Neural cell (in vitro differentiated cells): ENCODE measurements around the gene PNPLA2. TPM values are rescaled to one million over a fixed set of nuclear protein-coding genes. Genes with fewer than 3 reads are reported as not detected.

Source experiments
- H2AFZ ChIP-seq: fragments of 200-600, 300-800 bp; sonication (generic), shearing (Covaris generic); 2 replicates; pipeline ENCODE4 v1.6.0; 2014; ENCODE audit warnings: low read depth, mild to moderate bottlenecking, antibody characterized with exemption, low read length, moderate library complexity
- H3F3A ChIP-seq: fragments of 200-600 bp; shearing (Covaris generic); 2 replicates; pipeline ENCODE4 v1.6.1; 2016; ENCODE audit warnings: mild to moderate bottlenecking, moderate library complexity, mixed read lengths, antibody characterized with exemption, low read length; ENCODE audit not compliant: insufficient read depth, poor library complexity, severe bottlenecking
- H3K27ac ChIP-seq: fragments of 200-600, 300-800 bp; sonication (generic), shearing (Covaris generic); 2 replicates; pipeline ENCODE4 v1.5.1; 2014; ENCODE audit warnings: mild to moderate bottlenecking, low read length, moderate library complexity
- H3K27me3 ChIP-seq: fragments of 300-800, 200-600 bp; sonication (generic), shearing (Covaris generic); 2 replicates; pipeline ENCODE4 v1.6.0; 2014; ENCODE audit warnings: mild to moderate bottlenecking, low read depth, low read length, moderate library complexity; ENCODE audit not compliant: insufficient read depth
- H3K36me3 ChIP-seq: fragments of 300-800, 200-600 bp; sonication (generic), shearing (Covaris generic); 2 replicates; pipeline ENCODE4 v1.5.1; 2014; ENCODE audit warnings: mild to moderate bottlenecking, antibody characterized with exemption, low read length, moderate library complexity; ENCODE audit not compliant: insufficient read depth
- H3K4me2 ChIP-seq: fragments of 300-800, 200-600 bp; sonication (generic), shearing (Covaris generic); 2 replicates; pipeline ENCODE4 v1.6.0; 2014; ENCODE audit warnings: mild to moderate bottlenecking, low read length
- H3K4me3 ChIP-seq: fragments of 300-800, 200-600 bp; sonication (generic), shearing (Covaris generic); 2 replicates; pipeline ENCODE4 v1.5.1; 2014; ENCODE audit warnings: mild to moderate bottlenecking, low read length, moderate library complexity
- H3K79me2 ChIP-seq: fragments of 200-600 bp; shearing (Covaris generic); replicated peaks from 2 replicates; pipeline ENCODE4 v1.6.0; 2014; ENCODE audit warnings: mild to moderate bottlenecking, low read length, moderate library complexity; ENCODE audit not compliant: insufficient read depth
- H3K9ac ChIP-seq: fragments of 300-800, 200-600 bp; sonication (generic), shearing (Covaris generic); 2 replicates; pipeline ENCODE4 v1.6.1; 2016; ENCODE audit warnings: mild to moderate bottlenecking, low read length, mixed read lengths
- H3K9me2 ChIP-seq: fragments of 200-600 bp; shearing (Covaris generic); 2 replicates; pipeline ENCODE4 v1.6.1; 2016; ENCODE audit warnings: mild to moderate bottlenecking, low read length, mixed read lengths; ENCODE audit not compliant: insufficient read depth
- H3K9me3 ChIP-seq: fragments of 200-600, 300-800 bp; sonication (generic), shearing (Covaris generic); 2 replicates; pipeline ENCODE4 v1.6.1; 2016; ENCODE audit warnings: mild to moderate bottlenecking, mixed run types, low read length, moderate library complexity, mixed read lengths
- H4K20me1 ChIP-seq: fragments of 200-600 bp; shearing (Covaris generic); 2 replicates; pipeline ENCODE4 v1.6.1; 2016; ENCODE audit warnings: mild to moderate bottlenecking, mixed run types; ENCODE audit not compliant: insufficient read depth
- EP300 ChIP-seq: fragments of 450-650 bp; conservative IDR thresholded peaks from 2 replicates; pipeline ENCODE4 v1.6.1; 2014; ENCODE audit warnings: antibody characterized with exemption, mild to moderate bottlenecking, moderate library complexity; ENCODE audit not compliant: poor library complexity, severe bottlenecking
- EZH2 ChIP-seq: fragments of 200-600, 300-800 bp; shearing (Covaris generic), sonication (generic); IDR thresholded peaks from 2 replicates; pipeline ENCODE4 v1.6.1; 2014; ENCODE audit warnings: antibody characterized with exemption, low read length, borderline replicate concordance, mild to moderate bottlenecking; ENCODE audit not compliant: insufficient read depth, poor library complexity, severe bottlenecking
- MXI1 ChIP-seq: fragments of 450-650 bp; conservative IDR thresholded peaks from 2 replicates; pipeline ENCODE4 v1.6.1; 2014; ENCODE audit warnings: antibody characterized with exemption, mild to moderate bottlenecking; ENCODE audit not compliant: poor library complexity, severe bottlenecking
- POLR2AphosphoS5 ChIP-seq: IDR thresholded peaks from 2 replicates; pipeline ENCODE4 v1.6.1; 2012
- RAD21 ChIP-seq: fragments of 450-650 bp; conservative IDR thresholded peaks from 2 replicates; pipeline ENCODE4 v1.6.1; 2014; ENCODE audit warnings: antibody characterized with exemption, mild to moderate bottlenecking, moderate library complexity
- SMC3 ChIP-seq: fragments of 450-650 bp; conservative IDR thresholded peaks from 2 replicates; pipeline ENCODE4 v1.6.1; 2014; ENCODE audit warnings: antibody characterized with exemption, mild to moderate bottlenecking, moderate library complexity; ENCODE audit not compliant: poor library complexity
- TAF1 ChIP-seq: IDR thresholded peaks from 2 replicates; pipeline ENCODE4 v1.6.1; 2012; ENCODE audit warnings: low read depth
- polyA plus RNA-seq: library from polyadenylated mRNA; depleted of rRNA; stranded (reverse); fragments of >200 nt; gene quantifications from 2 replicates; pipeline ENCODE4 v1.2.3, GENCODE V29; 2014
- TF ChIP-seq, protein P1 (sequence below): IDR thresholded peaks from 2 replicates; pipeline ENCODE4 v1.6.1; 2012; ENCODE audit warnings: borderline replicate concordance
- TF ChIP-seq, protein P2 (sequence below): fragments of 450-650 bp; IDR thresholded peaks from 2 replicates; pipeline ENCODE4 v1.5.1; 2014; ENCODE audit warnings: antibody characterized with exemption, mild to moderate bottlenecking, moderate library complexity; ENCODE audit not compliant: poor library complexity, severe bottlenecking

PNPLA2 gene
- polyA plus RNA-seq, 1 donor from 2014 or later, result 7.8 TPM

DNA sequence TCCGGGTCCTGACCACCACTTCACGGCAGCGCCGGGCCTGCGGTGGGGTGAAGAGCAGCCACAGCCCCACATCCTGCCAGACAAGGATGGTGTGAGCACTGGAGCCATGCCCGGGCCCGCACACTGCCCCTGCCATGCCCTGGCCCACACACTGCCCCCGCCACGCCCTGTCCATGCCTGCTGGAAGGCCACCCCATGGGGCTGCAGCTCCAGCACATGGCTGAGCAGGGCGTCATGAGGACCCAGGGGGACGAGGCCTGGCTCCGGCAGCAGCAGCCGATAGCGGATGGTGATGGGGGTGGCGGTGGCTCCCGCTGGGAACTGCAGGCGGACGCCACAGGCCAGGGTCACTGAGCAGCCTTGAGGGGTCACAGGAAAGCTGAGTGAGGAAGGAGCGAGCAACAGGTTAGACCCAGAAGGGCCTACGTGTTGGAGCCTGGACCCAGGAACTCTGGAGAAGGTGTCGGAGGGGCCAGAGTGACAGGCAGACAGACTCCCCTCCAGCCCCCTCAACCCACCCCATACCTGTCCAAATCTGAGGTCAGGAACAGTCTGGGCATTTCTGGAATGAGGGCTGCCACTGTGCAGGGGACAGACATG lies 16.6 kb upstream of the PNPLA2 start:
- TF ChIP-seq EZH2 (no peak), MXI1 (no peak), EP300 (no peak), RAD21 (no peak), POLR2AphosphoS5 (no peak), SMC3 (no peak), TAF1 (no peak)
- TF ChIP-seq, protein P1, sequence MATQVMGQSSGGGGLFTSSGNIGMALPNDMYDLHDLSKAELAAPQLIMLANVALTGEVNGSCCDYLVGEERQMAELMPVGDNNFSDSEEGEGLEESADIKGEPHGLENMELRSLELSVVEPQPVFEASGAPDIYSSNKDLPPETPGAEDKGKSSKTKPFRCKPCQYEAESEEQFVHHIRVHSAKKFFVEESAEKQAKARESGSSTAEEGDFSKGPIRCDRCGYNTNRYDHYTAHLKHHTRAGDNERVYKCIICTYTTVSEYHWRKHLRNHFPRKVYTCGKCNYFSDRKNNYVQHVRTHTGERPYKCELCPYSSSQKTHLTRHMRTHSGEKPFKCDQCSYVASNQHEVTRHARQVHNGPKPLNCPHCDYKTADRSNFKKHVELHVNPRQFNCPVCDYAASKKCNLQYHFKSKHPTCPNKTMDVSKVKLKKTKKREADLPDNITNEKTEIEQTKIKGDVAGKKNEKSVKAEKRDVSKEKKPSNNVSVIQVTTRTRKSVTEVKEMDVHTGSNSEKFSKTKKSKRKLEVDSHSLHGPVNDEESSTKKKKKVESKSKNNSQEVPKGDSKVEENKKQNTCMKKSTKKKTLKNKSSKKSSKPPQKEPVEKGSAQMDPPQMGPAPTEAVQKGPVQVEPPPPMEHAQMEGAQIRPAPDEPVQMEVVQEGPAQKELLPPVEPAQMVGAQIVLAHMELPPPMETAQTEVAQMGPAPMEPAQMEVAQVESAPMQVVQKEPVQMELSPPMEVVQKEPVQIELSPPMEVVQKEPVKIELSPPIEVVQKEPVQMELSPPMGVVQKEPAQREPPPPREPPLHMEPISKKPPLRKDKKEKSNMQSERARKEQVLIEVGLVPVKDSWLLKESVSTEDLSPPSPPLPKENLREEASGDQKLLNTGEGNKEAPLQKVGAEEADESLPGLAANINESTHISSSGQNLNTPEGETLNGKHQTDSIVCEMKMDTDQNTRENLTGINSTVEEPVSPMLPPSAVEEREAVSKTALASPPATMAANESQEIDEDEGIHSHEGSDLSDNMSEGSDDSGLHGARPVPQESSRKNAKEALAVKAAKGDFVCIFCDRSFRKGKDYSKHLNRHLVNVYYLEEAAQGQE, result no peak
- TF ChIP-seq, protein P2, sequence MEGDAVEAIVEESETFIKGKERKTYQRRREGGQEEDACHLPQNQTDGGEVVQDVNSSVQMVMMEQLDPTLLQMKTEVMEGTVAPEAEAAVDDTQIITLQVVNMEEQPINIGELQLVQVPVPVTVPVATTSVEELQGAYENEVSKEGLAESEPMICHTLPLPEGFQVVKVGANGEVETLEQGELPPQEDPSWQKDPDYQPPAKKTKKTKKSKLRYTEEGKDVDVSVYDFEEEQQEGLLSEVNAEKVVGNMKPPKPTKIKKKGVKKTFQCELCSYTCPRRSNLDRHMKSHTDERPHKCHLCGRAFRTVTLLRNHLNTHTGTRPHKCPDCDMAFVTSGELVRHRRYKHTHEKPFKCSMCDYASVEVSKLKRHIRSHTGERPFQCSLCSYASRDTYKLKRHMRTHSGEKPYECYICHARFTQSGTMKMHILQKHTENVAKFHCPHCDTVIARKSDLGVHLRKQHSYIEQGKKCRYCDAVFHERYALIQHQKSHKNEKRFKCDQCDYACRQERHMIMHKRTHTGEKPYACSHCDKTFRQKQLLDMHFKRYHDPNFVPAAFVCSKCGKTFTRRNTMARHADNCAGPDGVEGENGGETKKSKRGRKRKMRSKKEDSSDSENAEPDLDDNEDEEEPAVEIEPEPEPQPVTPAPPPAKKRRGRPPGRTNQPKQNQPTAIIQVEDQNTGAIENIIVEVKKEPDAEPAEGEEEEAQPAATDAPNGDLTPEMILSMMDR, result no peak
- H4K20me1 ChIP-seq, result no peaks in the 10 kb centered on the region
- H3K9me3 ChIP-seq, result no peaks in the 10 kb centered on the region
- no peak overlapping the region for H3K9ac ChIP-seq
- H3F3A ChIP-seq, result no peaks in the 10 kb centered on the region
- H3K27me3 ChIP-seq, result no peaks in the 10 kb centered on the region
- H3K79me2 ChIP-seq, result no peaks in the 10 kb centered on the region
- H3K9me2 ChIP-seq, result no peaks in the 10 kb centered on the region
- H2AFZ ChIP-seq, result no peak overlapping the region
- H3K27ac ChIP-seq, result no peak overlapping the region
- no peak overlapping the region for H3K4me2 ChIP-seq
- no peaks in the 10 kb centered on the region for H3K36me3 ChIP-seq
- no peak overlapping the region for H3K4me3 ChIP-seq

DNA sequence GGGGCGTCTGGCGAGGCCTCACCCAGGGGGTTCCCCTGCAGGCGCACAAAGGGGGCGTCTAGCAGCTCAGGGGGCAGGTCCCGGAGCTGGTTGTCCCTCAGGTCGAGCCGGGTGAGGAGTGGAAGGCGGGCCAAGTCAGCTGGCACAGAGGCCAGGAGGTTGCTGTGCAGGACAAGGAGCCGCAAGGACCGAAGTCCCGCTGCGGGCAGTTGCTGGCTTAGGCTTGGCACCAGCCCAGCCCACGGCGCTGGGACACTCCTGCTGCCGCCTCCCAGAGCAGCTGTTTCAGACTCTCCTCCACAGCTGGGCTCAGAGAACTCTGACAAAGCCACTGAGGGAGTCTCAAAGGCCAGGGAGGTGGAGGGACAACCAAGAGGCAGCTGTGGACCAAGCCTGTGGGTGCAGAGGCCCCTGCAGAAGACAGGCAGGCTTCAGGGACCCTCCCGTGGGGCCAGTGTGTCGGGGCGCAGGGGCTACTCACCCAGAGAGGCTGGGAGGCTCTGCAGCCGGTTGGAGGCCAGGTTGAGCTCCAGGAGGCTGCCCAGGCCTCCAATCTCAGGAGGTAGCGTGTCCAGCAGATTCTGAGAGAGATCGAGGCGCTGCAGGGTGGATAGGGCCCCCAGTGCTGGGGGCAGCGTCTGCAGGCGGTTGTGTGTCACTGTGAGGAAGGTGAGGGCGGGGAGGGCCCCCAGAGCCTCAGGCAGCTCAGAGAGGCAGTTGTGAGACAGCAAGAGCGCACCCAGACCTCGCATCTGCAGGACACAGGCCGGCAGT lies 15.8 kb upstream of the PNPLA2 start:
- H3K27me3 ChIP-seq, result no peaks in the 10 kb centered on the region
- H2AFZ ChIP-seq, result no peak overlapping the region
- no peak overlapping the region for H3K27ac ChIP-seq
- TF ChIP-seq EZH2, result no peak
- TF ChIP-seq, protein P1, result no peak
- no peak for TF ChIP-seq TAF1
- TF ChIP-seq SMC3, result no peak
- TF ChIP-seq, protein P2, result no peak
- H3K4me2 ChIP-seq, result no peak overlapping the region
- H4K20me1 ChIP-seq, result no peaks in the 10 kb centered on the region
- no peak overlapping the region for H3K9ac ChIP-seq
- no peaks in the 10 kb centered on the region for H3K79me2 ChIP-seq
- no peaks in the 10 kb centered on the region for H3K9me2 ChIP-seq
- H3K4me3 ChIP-seq, result no peak overlapping the region
- H3K9me3 ChIP-seq, result no peaks in the 10 kb centered on the region
- no peaks in the 10 kb centered on the region for H3F3A ChIP-seq
- no peaks in the 10 kb centered on the region for H3K36me3 ChIP-seq
